GM20000 (cell line): ENCODE measurements around the gene CHMP3.

Experiments used
- DNase-seq: peaks from one replicate; pipeline ENCODE4 v3.0.0; 2012; ENCODE audit warnings: low spot score
- TF ChIP-seq, protein P1 (sequence below): IDR thresholded peaks from 2 replicates; pipeline ENCODE4 v1.5.1; 2012; ENCODE audit warnings: mild to moderate bottlenecking, control low read depth; ENCODE audit errors: extremely low read depth, missing control alignments

Gene CHMP3

DNA sequence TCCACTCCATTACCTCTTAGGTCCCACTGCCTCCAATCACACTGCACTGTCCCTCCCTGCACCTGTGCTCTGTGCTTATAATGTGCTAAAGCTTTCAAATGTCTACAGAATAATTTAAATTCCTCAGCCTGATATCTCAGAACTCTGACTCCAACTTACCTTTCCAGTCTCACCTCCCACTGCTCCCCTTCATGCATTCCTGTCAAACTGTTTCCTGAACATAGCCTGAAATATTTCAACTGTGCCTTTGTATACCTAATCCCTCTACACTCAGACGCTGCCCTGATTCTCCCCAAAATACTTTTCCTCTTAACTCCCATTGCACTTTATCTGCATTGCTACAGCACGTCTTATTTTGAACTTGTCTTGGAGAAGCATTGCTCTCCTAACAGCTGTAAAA, 40.5 kb downstream of the CHMP3 start:
- DNase-seq = no peak
- TF ChIP-seq, protein P1, sequence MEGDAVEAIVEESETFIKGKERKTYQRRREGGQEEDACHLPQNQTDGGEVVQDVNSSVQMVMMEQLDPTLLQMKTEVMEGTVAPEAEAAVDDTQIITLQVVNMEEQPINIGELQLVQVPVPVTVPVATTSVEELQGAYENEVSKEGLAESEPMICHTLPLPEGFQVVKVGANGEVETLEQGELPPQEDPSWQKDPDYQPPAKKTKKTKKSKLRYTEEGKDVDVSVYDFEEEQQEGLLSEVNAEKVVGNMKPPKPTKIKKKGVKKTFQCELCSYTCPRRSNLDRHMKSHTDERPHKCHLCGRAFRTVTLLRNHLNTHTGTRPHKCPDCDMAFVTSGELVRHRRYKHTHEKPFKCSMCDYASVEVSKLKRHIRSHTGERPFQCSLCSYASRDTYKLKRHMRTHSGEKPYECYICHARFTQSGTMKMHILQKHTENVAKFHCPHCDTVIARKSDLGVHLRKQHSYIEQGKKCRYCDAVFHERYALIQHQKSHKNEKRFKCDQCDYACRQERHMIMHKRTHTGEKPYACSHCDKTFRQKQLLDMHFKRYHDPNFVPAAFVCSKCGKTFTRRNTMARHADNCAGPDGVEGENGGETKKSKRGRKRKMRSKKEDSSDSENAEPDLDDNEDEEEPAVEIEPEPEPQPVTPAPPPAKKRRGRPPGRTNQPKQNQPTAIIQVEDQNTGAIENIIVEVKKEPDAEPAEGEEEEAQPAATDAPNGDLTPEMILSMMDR = no peak

DNA sequence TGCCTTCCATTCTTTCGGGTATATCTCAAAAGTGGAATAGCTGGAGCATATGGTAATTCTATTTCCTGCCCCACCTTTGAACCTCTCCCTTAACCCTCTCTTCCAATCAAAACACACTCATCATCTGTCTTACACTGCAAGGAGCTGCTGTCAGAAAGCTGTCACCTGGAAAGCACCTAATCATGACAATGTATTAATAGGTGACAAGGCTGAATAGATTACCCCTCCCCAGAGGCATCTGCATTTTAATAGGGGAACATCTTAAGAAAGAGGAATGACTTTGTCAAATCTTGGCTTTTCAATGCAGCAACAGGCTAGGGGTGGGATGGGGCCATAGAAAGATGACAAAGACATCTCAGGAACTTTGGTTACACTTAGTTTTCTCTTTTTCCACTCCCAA, 41.3 kb downstream of the CHMP3 start:
- TF ChIP-seq, protein P1 = no peak
- DNase-seq = no peak

DNA sequence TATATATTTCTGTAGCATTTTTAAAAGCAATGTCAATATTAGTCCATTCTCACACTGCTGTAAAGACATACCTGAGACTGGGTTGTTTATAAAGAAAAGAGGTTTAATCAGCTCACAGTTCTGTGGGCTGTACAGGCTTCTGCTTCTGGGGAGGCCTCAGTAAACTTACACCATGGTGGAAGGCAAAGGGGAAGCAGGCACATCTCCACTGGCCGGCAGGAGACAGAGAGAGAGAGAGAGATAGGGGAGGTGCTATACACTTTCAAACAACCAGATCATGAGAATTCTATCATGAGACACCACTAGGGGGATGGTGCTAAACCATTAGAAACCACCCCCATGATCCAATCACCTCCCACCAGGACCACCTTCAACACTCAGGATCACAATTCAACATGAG, 43.1 kb downstream of the CHMP3 start:
- TF ChIP-seq, protein P1 = no peak

DNA sequence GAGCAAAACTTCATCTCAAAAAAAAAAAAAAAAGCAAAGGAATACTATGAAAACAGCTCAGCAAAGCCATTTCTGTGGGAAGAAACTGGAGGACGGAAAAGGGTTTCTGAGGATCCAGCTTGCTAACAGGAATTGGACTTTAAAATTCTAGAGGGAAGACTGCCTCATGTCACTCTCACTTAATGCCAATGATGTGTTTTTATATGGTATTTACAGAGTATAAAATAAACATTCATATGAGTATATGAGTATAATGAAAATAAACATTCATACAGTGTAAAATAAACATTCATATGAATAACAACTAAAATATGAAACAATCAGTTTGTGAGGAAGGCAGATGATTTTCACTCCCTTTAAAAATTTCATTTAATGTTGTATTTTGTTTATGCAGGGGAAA, 43.9 kb downstream of the CHMP3 start:
- TF ChIP-seq, protein P1 = no peak
- no peak for DNase-seq

More for the DNA sequence above, 43.1 kb downstream of the CHMP3 start:
- DNase-seq = no peak

DNA sequence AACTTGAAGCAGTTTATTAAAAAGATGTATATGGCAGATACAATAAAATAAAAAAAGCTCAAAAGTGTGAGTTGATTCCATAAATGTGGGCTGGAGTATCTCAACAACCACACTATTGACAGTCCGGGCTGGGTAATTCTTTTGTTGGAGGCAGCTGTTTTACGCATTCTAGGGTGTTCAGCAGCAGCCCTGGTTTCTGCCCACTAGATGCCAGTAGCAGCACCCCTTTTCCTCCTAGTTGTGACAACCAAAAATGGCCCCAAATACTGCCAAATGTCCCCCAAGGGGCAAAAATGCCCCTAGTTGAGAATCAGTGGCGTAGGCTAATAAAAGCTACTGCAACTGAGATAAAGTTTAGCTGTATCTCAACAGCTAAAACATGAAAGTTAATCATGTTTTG, 44.8 kb downstream of the CHMP3 start:
- TF ChIP-seq, protein P1 = no peak
- no peak for DNase-seq

DNA sequence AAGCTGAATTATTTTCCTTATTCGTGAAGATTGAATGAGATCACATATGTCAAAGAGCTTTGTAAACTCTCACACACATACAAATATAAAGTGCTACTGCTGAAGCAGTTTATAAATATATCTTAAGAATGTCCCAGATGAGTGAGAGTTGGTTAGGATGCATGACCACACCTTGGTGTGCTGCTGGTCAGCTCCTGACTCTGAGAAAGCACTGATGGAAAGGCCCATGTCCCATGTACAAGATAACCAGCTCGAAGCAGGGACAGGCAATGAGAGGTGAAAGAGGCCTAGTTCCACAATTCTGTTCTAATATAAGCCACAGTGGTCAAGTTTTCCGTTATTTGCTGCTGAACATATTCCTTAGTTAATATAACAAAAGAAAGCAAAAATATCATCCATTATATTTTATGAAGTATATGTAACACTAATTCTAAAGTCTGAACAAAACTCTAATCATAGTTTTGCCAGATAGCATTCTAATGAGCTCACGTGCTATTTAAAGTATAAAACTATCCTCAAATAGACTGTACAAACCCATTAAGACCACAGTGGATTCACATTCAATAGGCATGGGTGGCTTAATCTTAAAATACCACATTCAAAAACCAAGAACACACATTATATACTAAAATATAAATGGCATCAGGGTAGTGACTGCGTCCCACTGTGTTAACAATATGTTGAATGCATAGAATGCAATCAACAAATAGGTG, 49.1 kb downstream of the CHMP3 start:
- DNase-seq = no peak
- TF ChIP-seq, protein P1 = no peak

DNA sequence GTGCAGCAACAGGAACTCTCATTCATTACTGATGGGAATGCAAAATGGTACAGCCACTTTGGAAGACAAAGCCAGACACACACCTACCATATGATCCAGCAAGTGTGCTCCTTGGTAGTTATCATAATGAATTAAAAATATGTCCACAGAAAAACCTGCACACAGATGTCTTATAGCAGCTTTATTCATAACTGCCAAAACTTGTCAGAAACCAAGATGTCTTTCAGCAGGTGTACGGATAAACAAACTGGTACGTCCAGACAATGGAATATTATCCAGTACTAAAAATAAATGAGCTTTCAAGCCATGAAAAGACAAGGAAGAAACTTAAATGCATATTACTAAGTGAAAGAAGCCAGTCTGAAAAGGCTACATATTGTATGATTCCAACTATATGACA, 50.4 kb downstream of the CHMP3 start:
- TF ChIP-seq, protein P1 = no peak
- no peak for DNase-seq
